Upper lobe of left lung (tissue), 6 donors: ENCODE measurements around the gene ZNF227. TPM values are rescaled to one million over a fixed set of nuclear protein-coding genes. Genes with fewer than 3 reads are reported as not detected.

ENCODE experiments used
- ATAC-seq, 2 donors: fragments of 200-7000 bp; cut with Tn5 transposase; one replicate each; pipeline ENCODE4 v1.9.1; 2022; ENCODE audit warnings: mild to moderate bottlenecking in 2 of 2, moderate library complexity in 2 of 2; ENCODE audit not compliant: low FRiP score in 2 of 2
- DNase-seq, 2 donors: peaks; one replicate each; pipeline ENCODE4 v3.0.0-alpha.2; 2019 to 2020
- H3K27ac ChIP-seq, 4 donors: fragments of 200-600 bp; sonication (generic); one replicate each; pipeline ENCODE4 v1.5.1; 2016 to 2019
- H3K27me3 ChIP-seq, 4 donors: fragments of 200-600 bp; sonication (generic); one replicate each; pipeline ENCODE4 v1.5.1; 2017 to 2019
- H3K36me3 ChIP-seq, 4 donors: fragments of 200-600 bp; sonication (generic); one replicate each; pipeline ENCODE4 v1.5.1; 2016 to 2019
- H3K4me1 ChIP-seq, 4 donors: fragments of 200-600 bp; sonication (generic); one replicate each; pipeline ENCODE4 v1.5.1; 2018 to 2019
- H3K4me3 ChIP-seq, 4 donors: fragments of 200-600 bp; sonication (generic); one replicate each; pipeline ENCODE4 v1.5.1; 2017 to 2019; ENCODE audit warnings: mild to moderate bottlenecking in 2 of 4, moderate library complexity in 1 of 4
- H3K9me3 ChIP-seq, 4 donors: fragments of 200-600 bp; sonication (generic); one replicate each; pipeline ENCODE4 v1.5.1; 2018 to 2019
- CTCF ChIP-seq, 6 experiments: fragments of 450-650 bp in 4 of 6; fragments of 200-600 bp in 2 of 6; sonication (generic) in 2 of 6; IDR thresholded peaks; one replicate each; pipeline ENCODE4 v1.5.1; 2016 to 2019; ENCODE audit warnings: antibody characterized with exemption in 6 of 6
- EP300 ChIP-seq, 4 donors: sonication (generic); formaldehyde crosslinking; IDR thresholded peaks; one replicate each; pipeline ENCODE4 v1.5.1; 2017; ENCODE audit warnings: antibody characterized with exemption in 4 of 4, control low read depth in 2 of 4
- POLR2A ChIP-seq, 4 donors: fragments of 450-650 bp; IDR thresholded peaks; one replicate each; pipeline ENCODE4 v1.5.1; 2016 to 2017; ENCODE audit warnings: antibody characterized with exemption in 4 of 4, mild to moderate bottlenecking in 2 of 4
- POLR2AphosphoS5 ChIP-seq, 2 donors: sonication (generic); formaldehyde crosslinking; IDR thresholded peaks; one replicate each; pipeline ENCODE4 v1.5.1; 2017; ENCODE audit warnings: antibody characterized with exemption in 2 of 2
- WGBS, 2 donors: methylation state at CpG; one replicate each; pipeline ENCODE4 v1.1.5; 2017 to 2018; 5-methylcytosine and 5-hydroxymethylcytosine counted together
- total RNA-seq, 6 donors: library from RNA; depleted of rRNA in 4 of 6; stranded (reverse); fragments of >200 nt in 4 of 6; gene quantifications; one replicate each; pipeline versions ENCODE4 v1.1.0 to v1.2.1, GENCODE V29; 2016 to 2021
- donor health status: DM: no; HTN: no; CAD: no; lungs with moderate emphysema.
- donor health status: DM: no; HTN: yes; CAD: no; lungs with severe emphysema.

ZNF227 gene
- total RNA-seq, 6 donors from 2014 or later = 5.3 to 23.0 (median 16.8) TPM

GRCh38 chr19:44278181-44278690 is 65.9 kb downstream of the ZNF227 start:
- TF ChIP-seq CTCF (IDR thresholded peaks at IDR 0.05) (no peak), POLR2A (IDR thresholded peaks at IDR 0.05) (no peak), EP300 (IDR thresholded peaks at IDR 0.05) (no peak), POLR2AphosphoS5 (IDR thresholded peaks at IDR 0.05) (no peak)
- Histone ChIP-seq H3K36me3 (peaks cover 0 to 21% (median 0%) of the 10 kb centered on the region in 4 donors), H3K4me3 (no peak overlapping the region), H3K9me3 (peaks cover 43 to 96% (median 74%) of the 10 kb centered on the region in 4 donors), H3K27me3 (no peaks in the 10 kb centered on the region), H3K27ac (no peak overlapping the region), H3K4me1 (no peaks in the 10 kb centered on the region)
- ATAC-seq (no peak), DNase-seq (no peak)
- WGBS, 2 donors = 93 to 96% methylated on average over 4 of the region's 4 CpGs

GRCh38 chr19:44280916-44281315 is 68.6 kb downstream of the ZNF227 start:
- WGBS, 2 donors = 83 to 88% methylated on average over 10 of the region's 10 CpGs
- peaks cover 47 to 94% (median 72%) of the 10 kb centered on the region in 4 donors for H3K9me3 ChIP-seq
- no peaks in the 10 kb centered on the region for H3K27me3 ChIP-seq
- no peak overlapping the region for H3K27ac ChIP-seq
- H3K4me1 ChIP-seq = no peaks in the 10 kb centered on the region
- no peak overlapping the region for H3K4me3 ChIP-seq
- TF ChIP-seq POLR2AphosphoS5 (IDR thresholded peaks at IDR 0.05) (no peak), CTCF (IDR thresholded peaks at IDR 0.05) (no peak)
- H3K36me3 ChIP-seq = peaks cover 0 to 7% (median 0%) of the 10 kb centered on the region in 4 donors
- DNase-seq = no peak
- no peak for ATAC-seq

- Histone ChIP-seq H3K9me3 (peaks cover 59 to 94% (median 79%) of the 10 kb centered on the region in 4 donors), H3K4me3 (no peak overlapping the region), H3K27ac (no peak overlapping the region), H3K4me1 (no peaks in the 10 kb centered on the region), H3K36me3 (peaks cover 1 to 13% (median 11%) of the 10 kb centered on the region in 4 donors), H3K27me3 (no peaks in the 10 kb centered on the region)
- DNase-seq = no peak
- TF ChIP-seq EP300 (IDR thresholded peaks at IDR 0.05) (no peak), POLR2A (IDR thresholded peaks at IDR 0.05) (no peak)
- 78 to 81% methylated on average over 3 of the region's 3 CpGs for WGBS, 2 donors
- ATAC-seq = no peak
These were observed 70.5 kb downstream of the ZNF227 start for GRCh38 chr19:44282846-44283245.

DNA sequence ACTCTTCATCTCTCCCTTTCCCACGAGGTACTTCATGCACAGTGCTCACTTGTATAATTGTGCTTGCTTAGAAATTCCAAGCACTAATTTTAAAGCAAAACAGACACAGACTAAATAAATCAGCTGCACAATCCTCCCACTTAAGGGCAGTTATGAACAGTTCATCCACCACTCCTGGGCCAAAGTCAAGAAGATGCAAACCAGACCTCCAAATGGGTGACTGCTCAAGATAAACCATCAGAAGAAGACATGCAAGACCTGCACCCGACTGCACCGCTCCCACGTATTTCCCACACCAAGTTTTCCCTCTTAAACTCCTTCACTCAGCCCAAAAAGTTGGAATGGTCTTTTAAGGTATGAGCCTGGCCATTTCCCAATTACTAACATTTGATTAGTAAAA is 72.6 kb downstream of the ZNF227 start:
- H3K27ac ChIP-seq = no peak overlapping the region
- peaks cover 12 to 34% (median 32%) of the 10 kb centered on the region in 4 donors for H3K36me3 ChIP-seq
- ATAC-seq (no peak), DNase-seq (no peak)
- WGBS, 2 donors = 88 to 93% methylated on average over 4 of the region's 4 CpGs
- H3K9me3 ChIP-seq = peaks cover 71 to 96% (median 90%) of the 10 kb centered on the region in 4 donors
- TF ChIP-seq CTCF (IDR thresholded peaks at IDR 0.05) (no peak), POLR2AphosphoS5 (IDR thresholded peaks at IDR 0.05) (no peak), POLR2A (IDR thresholded peaks at IDR 0.05) (no peak), EP300 (IDR thresholded peaks at IDR 0.05) (no peak)
- no peaks in the 10 kb centered on the region for H3K4me1 ChIP-seq
- H3K27me3 ChIP-seq = no peaks in the 10 kb centered on the region
- H3K4me3 ChIP-seq = no peak overlapping the region

Other genes with a start within 250 kb of the ZNF227 start
- 1 to 10 TPM; 3.4 to 8.6 (median 5.7) TPM for gene ZNF155, start 228.3 kb upstream of the ZNF227 start, total RNA-seq
- gene ZNF230, start 209.6 kb upstream of the ZNF227 start, total RNA-seq = 1 to 10 TPM; 2.2 to 6.4 (median 4.7) TPM
- 10 to 100 TPM in 1 of 6 donors, 1 to 10 TPM in 4, not detected in 1; 2.5 to 13.6 (median 4.0) TPM for gene ZNF222, start 187.2 kb upstream of the ZNF227 start, total RNA-seq
- 10 to 100 TPM in 1 of 6 donors, 1 to 10 TPM in 5; 4.7 to 11.8 (median 6.3) TPM for gene ZNF223, start 160.5 kb upstream of the ZNF227 start, total RNA-seq
- gene ZNF284, start 140.4 kb upstream of the ZNF227 start, total RNA-seq = 1 to 10 TPM; 1.0 to 4.8 (median 1.8) TPM
- gene ZNF224, start 118.2 kb upstream of the ZNF227 start, total RNA-seq = 100 to 1,000 TPM in 1 of 6 donors, 10 to 100 TPM in 5; 19.8 to 108 (median 29.1) TPM
- gene ZNF225, start 99.1 kb upstream of the ZNF227 start, total RNA-seq = 10 to 100 TPM in 1 of 6 donors, 1 to 10 TPM in 5; 1.6 to 11.5 (median 4.5) TPM
- gene ZNF234, start 71.0 kb upstream of the ZNF227 start, total RNA-seq = 10 to 100 TPM in 3 of 6 donors, 1 to 10 TPM in 3; 4.9 to 25.1 (median 9.5) TPM
- 10 to 100 TPM in 5 of 6 donors, 1 to 10 TPM in 1; 6.8 to 25.8 (median 14.4) TPM for gene ZNF226, start 47.4 kb upstream of the ZNF227 start, total RNA-seq
- gene ZNF233, start 47.4 kb downstream of the ZNF227 start, total RNA-seq = under 1 TPM in 4 of 6 donors, not detected in 2; 0.15 to 0.44 (median 0.25) TPM
- gene ZNF235, start 92.5 kb downstream of the ZNF227 start, total RNA-seq = 10 to 100 TPM in 2 of 6 donors, 1 to 10 TPM in 4; 3.0 to 16.8 (median 8.3) TPM
- 1 to 10 TPM in 5 of 6 donors, under 1 TPM in 1; 0.44 to 6.3 (median 4.0) TPM for gene ZNF112, start 144.1 kb downstream of the ZNF227 start, total RNA-seq
- gene ZNF285, start 189.1 kb downstream of the ZNF227 start, total RNA-seq = 1 to 10 TPM in 4 of 6 donors, under 1 TPM in 1, not detected in 1; 0.61 to 3.8 (median 1.3) TPM
- gene ZNF229, start 235.9 kb downstream of the ZNF227 start, total RNA-seq = 1 to 10 TPM; 1.4 to 2.2 (median 1.8) TPM